ENCODE measurements around the gene FLNB.

DNA sequence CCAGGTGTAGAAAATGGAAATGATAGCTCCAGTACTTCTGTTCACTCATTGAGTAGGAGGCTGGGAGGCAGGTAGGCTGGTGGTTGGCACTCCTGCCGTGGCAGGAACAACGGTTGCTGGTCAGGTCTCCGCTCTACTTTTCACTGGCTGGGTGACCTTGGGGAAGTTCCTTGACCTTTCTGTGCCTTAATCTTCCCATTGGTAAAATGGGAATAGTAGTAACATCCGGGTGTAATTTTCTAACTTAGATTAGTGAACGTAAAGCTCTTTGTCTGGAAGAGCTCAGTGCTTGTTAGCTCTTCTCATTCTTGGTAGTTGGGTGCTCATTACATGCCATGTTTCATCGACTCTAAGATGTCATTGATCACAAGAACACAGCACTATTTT, 45.8 kb upstream of the FLNB start:
- TF ChIP-seq, protein P1, sequence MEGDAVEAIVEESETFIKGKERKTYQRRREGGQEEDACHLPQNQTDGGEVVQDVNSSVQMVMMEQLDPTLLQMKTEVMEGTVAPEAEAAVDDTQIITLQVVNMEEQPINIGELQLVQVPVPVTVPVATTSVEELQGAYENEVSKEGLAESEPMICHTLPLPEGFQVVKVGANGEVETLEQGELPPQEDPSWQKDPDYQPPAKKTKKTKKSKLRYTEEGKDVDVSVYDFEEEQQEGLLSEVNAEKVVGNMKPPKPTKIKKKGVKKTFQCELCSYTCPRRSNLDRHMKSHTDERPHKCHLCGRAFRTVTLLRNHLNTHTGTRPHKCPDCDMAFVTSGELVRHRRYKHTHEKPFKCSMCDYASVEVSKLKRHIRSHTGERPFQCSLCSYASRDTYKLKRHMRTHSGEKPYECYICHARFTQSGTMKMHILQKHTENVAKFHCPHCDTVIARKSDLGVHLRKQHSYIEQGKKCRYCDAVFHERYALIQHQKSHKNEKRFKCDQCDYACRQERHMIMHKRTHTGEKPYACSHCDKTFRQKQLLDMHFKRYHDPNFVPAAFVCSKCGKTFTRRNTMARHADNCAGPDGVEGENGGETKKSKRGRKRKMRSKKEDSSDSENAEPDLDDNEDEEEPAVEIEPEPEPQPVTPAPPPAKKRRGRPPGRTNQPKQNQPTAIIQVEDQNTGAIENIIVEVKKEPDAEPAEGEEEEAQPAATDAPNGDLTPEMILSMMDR (IDR thresholded peaks at IDR 0.05): no peak
- no peak for TF ChIP-seq POLR2A (IDR thresholded peaks at IDR 0.05)

All from adrenal gland (tissue), 5 donors.